ENCODE results near the gene PRRC1. TPM values are rescaled to one million over a fixed set of nuclear protein-coding genes. Genes with fewer than 3 reads are reported as not detected.

The PRRC1 gene
- polyA plus RNA-seq, 1 donor from 2014 or later = 36.3 TPM

GRCh38 chr5:127556609-127557334 lies 39.3 kb downstream of the PRRC1 start:
- H3K9me3 ChIP-seq (ENCODE audit: low read length) = no peaks in the 10 kb centered on the region

GRCh38 chr5:127558273-127558672 lies 40.8 kb downstream of the PRRC1 start:
- H4K20me1 ChIP-seq (ENCODE audit: insufficient read depth) = no peaks in the 10 kb centered on the region
- no peaks in the 10 kb centered on the region for H3K9me2 ChIP-seq (ENCODE audit: insufficient read depth, low read length)
- H3K27ac ChIP-seq (ENCODE audit: low read length) = no peak overlapping the region
- no peak overlapping the region for H3K9ac ChIP-seq (ENCODE audit: low read length)
- H3K27me3 ChIP-seq (ENCODE audit: insufficient read depth, low read depth, low read length) = no peaks in the 10 kb centered on the region
- TF ChIP-seq RAD21 (conservative IDR thresholded peaks at IDR 0.05) (no peak), SMC3 (conservative IDR thresholded peaks at IDR 0.05; ENCODE audit: poor library complexity) (no peak)
- H3K36me3 ChIP-seq (ENCODE audit: insufficient read depth, low read length) = peaks cover 5% of the 10 kb centered on the region
- H2AFZ ChIP-seq (ENCODE audit: low read depth, low read length) = no peak overlapping the region
- H3F3A ChIP-seq (ENCODE audit: insufficient read depth, low read length, poor library complexity, severe bottlenecking) = no peaks in the 10 kb centered on the region
- H3K4me3 ChIP-seq (ENCODE audit: low read length) = no peak overlapping the region
- no peak overlapping the region for H3K4me2 ChIP-seq (ENCODE audit: low read length)
- H3K79me2 ChIP-seq (replicated peaks; ENCODE audit: insufficient read depth, low read length) = no peaks in the 10 kb centered on the region
- no peaks in the 10 kb centered on the region for H3K9me3 ChIP-seq (ENCODE audit: low read length)

More at GRCh38 chr5:127556609-127557334, 39.3 kb downstream of the PRRC1 start:
- no peak overlapping the region for H3K27ac ChIP-seq (ENCODE audit: low read length)
- peaks cover 5% of the 10 kb centered on the region for H3K36me3 ChIP-seq (ENCODE audit: insufficient read depth, low read length)
- no peaks in the 10 kb centered on the region for H3K79me2 ChIP-seq (replicated peaks; ENCODE audit: insufficient read depth, low read length)
- H3K4me2 ChIP-seq (ENCODE audit: low read length) = no peak overlapping the region
- no peaks in the 10 kb centered on the region for H3K27me3 ChIP-seq (ENCODE audit: insufficient read depth, low read depth, low read length)
- no peaks in the 10 kb centered on the region for H3K9me2 ChIP-seq (ENCODE audit: insufficient read depth, low read length)
- no peaks in the 10 kb centered on the region for H3F3A ChIP-seq (ENCODE audit: insufficient read depth, low read length, poor library complexity, severe bottlenecking)
- H3K9ac ChIP-seq (ENCODE audit: low read length) = no peak overlapping the region
- no peak for TF ChIP-seq EP300 (conservative IDR thresholded peaks at IDR 0.05; ENCODE audit: poor library complexity, severe bottlenecking)
- TF ChIP-seq MXI1 (conservative IDR thresholded peaks at IDR 0.05; ENCODE audit: poor library complexity, severe bottlenecking) = no peak
- TF ChIP-seq CTCF (IDR thresholded peaks at IDR 0.05; ENCODE audit: poor library complexity, severe bottlenecking) = no peak
- no peak for TF ChIP-seq SMC3 (conservative IDR thresholded peaks at IDR 0.05; ENCODE audit: poor library complexity)
- no peak for TF ChIP-seq REST (IDR thresholded peaks at IDR 0.05; ENCODE audit: borderline replicate concordance)
- TF ChIP-seq TAF1 (IDR thresholded peaks at IDR 0.05; ENCODE audit: low read depth) = no peak
- no peak for TF ChIP-seq POLR2AphosphoS5 (IDR thresholded peaks at IDR 0.05)
- no peak for TF ChIP-seq EZH2 (IDR thresholded peaks at IDR 0.05; ENCODE audit: borderline replicate concordance, insufficient read depth, low read length, poor library complexity, severe bottlenecking)
- TF ChIP-seq RAD21 (conservative IDR thresholded peaks at IDR 0.05) = no peak
- H3K4me3 ChIP-seq (ENCODE audit: low read length) = no peak overlapping the region
- no peak overlapping the region for H2AFZ ChIP-seq (ENCODE audit: low read depth, low read length)
- H4K20me1 ChIP-seq (ENCODE audit: insufficient read depth) = no peaks in the 10 kb centered on the region
